ENCODE data around the gene FBXL7. TPM values are rescaled to one million over a fixed set of nuclear protein-coding genes. Genes with fewer than 3 reads are reported as not detected.

The FBXL7 gene
- total RNA-seq, 1 donor from 2014 or later, result 12.3 TPM

GRCh38 chr5:15933259-15934207 lies 433.6 kb downstream of the FBXL7 start:
- Histone ChIP-seq H3K79me2 (ENCODE audit: low read depth) (no peaks in the 10 kb centered on the region), H3K9me3 (ENCODE audit: low read depth) (no peaks in the 10 kb centered on the region), H3K4me3 (no peak overlapping the region), H3K27me3 (no peaks in the 10 kb centered on the region), H2AFZ (replicated peaks) (no peak overlapping the region), H3K4me1 (peaks cover 32% of the 10 kb centered on the region), H3K27ac (peak overlapping the region; percentile 56), H3F3A (ENCODE audit: low read depth) (peaks cover 25% of the 10 kb centered on the region), H3K9ac (no peak overlapping the region), H3K4me2 (peak overlapping the region; percentile 29), H4K20me1 (ENCODE audit: low read depth) (no peaks in the 10 kb centered on the region), H3K36me3 (no peaks in the 10 kb centered on the region)
- no peak overlapping the region for H3K27ac Mint-ChIP-seq
- H3K4me3 Mint-ChIP-seq, result no peak overlapping the region
- H3K4me1 Mint-ChIP-seq, result peaks cover 6% of the 10 kb centered on the region
- no peak for TF ChIP-seq CTCF (IDR thresholded peaks at IDR 0.05)
- no peak for TF ChIP-seq EZH2phosphoT487 (IDR thresholded peaks at IDR 0.05)
- TF ChIP-seq EZH2 (IDR thresholded peaks at IDR 0.05), result no peak
- DNase-seq (ENCODE audit: low spot score), result peak; percentile 59
- peaks cover 3% of the 10 kb centered on the region for H3K27me3 Mint-ChIP-seq (ENCODE audit: insufficient read depth, low read depth)
- H3K9me3 Mint-ChIP-seq, result no peaks in the 10 kb centered on the region
- peaks cover 32% of the 10 kb centered on the region for H3K36me3 Mint-ChIP-seq

GRCh38 chr5:15936505-15937245 lies 436.7 kb downstream of the FBXL7 start:
- Histone ChIP-seq H3K9me3 (ENCODE audit: low read depth) (no peaks in the 10 kb centered on the region), H3K79me2 (ENCODE audit: low read depth) (no peaks in the 10 kb centered on the region), H3K4me3 (no peak overlapping the region), H4K20me1 (ENCODE audit: low read depth) (no peaks in the 10 kb centered on the region), H3K36me3 (peaks cover 4% of the 10 kb centered on the region), H3F3A (ENCODE audit: low read depth) (peaks cover 23% of the 10 kb centered on the region), H3K4me1 (peaks cover 31% of the 10 kb centered on the region), H3K4me2 (no peak overlapping the region), H3K27me3 (no peaks in the 10 kb centered on the region), H2AFZ (replicated peaks) (no peak overlapping the region), H3K27ac (no peak overlapping the region), H3K9ac (no peak overlapping the region)
- peaks cover 7% of the 10 kb centered on the region for H3K4me1 Mint-ChIP-seq
- no peak for TF ChIP-seq CTCF (IDR thresholded peaks at IDR 0.05)
- TF ChIP-seq EZH2 (IDR thresholded peaks at IDR 0.05), result no peak
- no peak for TF ChIP-seq EZH2phosphoT487 (IDR thresholded peaks at IDR 0.05)
- no peak overlapping the region for H3K4me3 Mint-ChIP-seq
- peaks cover 3% of the 10 kb centered on the region for H3K27me3 Mint-ChIP-seq (ENCODE audit: insufficient read depth, low read depth)
- DNase-seq (ENCODE audit: low spot score), result no peak
- H3K27ac Mint-ChIP-seq, result no peak overlapping the region
- H3K9me3 Mint-ChIP-seq, result no peaks in the 10 kb centered on the region
- peaks cover 42% of the 10 kb centered on the region for H3K36me3 Mint-ChIP-seq

GRCh38 chr5:15937708-15938107 lies 437.7 kb downstream of the FBXL7 start:
- Histone ChIP-seq H3K27ac (no peak overlapping the region), H3K4me3 (no peak overlapping the region), H3F3A (ENCODE audit: low read depth) (peaks cover 13% of the 10 kb centered on the region), H3K27me3 (no peaks in the 10 kb centered on the region), H4K20me1 (ENCODE audit: low read depth) (no peaks in the 10 kb centered on the region), H3K9ac (no peak overlapping the region), H3K9me3 (ENCODE audit: low read depth) (no peaks in the 10 kb centered on the region), H2AFZ (replicated peaks) (no peak overlapping the region), H3K4me1 (peaks cover 20% of the 10 kb centered on the region), H3K79me2 (ENCODE audit: low read depth) (no peaks in the 10 kb centered on the region), H3K4me2 (no peak overlapping the region), H3K36me3 (peaks cover 4% of the 10 kb centered on the region)
- no peak for TF ChIP-seq CTCF (IDR thresholded peaks at IDR 0.05)
- no peak for TF ChIP-seq EZH2phosphoT487 (IDR thresholded peaks at IDR 0.05)
- TF ChIP-seq EZH2 (IDR thresholded peaks at IDR 0.05), result no peak
- peak overlapping the region; percentile 25 for H3K27ac Mint-ChIP-seq
- peaks cover 3% of the 10 kb centered on the region for H3K27me3 Mint-ChIP-seq (ENCODE audit: insufficient read depth, low read depth)
- H3K4me1 Mint-ChIP-seq, result peaks cover 7% of the 10 kb centered on the region
- H3K9me3 Mint-ChIP-seq, result no peaks in the 10 kb centered on the region
- H3K4me3 Mint-ChIP-seq, result no peak overlapping the region
- peaks cover 42% of the 10 kb centered on the region for H3K36me3 Mint-ChIP-seq
- DNase-seq (ENCODE audit: low spot score), result no peak
